ENCODE measurements around the gene DNASE1L1.

GRCh38 chrX:154380787-154381186 is 28.3 kb downstream of the DNASE1L1 start:
- TF ChIP-seq MXI1 (conservative IDR thresholded peaks at IDR 0.05; ENCODE audit: poor library complexity, severe bottlenecking): no peak
- no peak for TF ChIP-seq CTCF (IDR thresholded peaks at IDR 0.05; ENCODE audit: poor library complexity, severe bottlenecking)
- TF ChIP-seq TAF1 (IDR thresholded peaks at IDR 0.05; ENCODE audit: low read depth): no peak
- TF ChIP-seq EZH2 (IDR thresholded peaks at IDR 0.05; ENCODE audit: borderline replicate concordance, insufficient read depth, low read length, poor library complexity, severe bottlenecking): no peak
- TF ChIP-seq, protein P1, sequence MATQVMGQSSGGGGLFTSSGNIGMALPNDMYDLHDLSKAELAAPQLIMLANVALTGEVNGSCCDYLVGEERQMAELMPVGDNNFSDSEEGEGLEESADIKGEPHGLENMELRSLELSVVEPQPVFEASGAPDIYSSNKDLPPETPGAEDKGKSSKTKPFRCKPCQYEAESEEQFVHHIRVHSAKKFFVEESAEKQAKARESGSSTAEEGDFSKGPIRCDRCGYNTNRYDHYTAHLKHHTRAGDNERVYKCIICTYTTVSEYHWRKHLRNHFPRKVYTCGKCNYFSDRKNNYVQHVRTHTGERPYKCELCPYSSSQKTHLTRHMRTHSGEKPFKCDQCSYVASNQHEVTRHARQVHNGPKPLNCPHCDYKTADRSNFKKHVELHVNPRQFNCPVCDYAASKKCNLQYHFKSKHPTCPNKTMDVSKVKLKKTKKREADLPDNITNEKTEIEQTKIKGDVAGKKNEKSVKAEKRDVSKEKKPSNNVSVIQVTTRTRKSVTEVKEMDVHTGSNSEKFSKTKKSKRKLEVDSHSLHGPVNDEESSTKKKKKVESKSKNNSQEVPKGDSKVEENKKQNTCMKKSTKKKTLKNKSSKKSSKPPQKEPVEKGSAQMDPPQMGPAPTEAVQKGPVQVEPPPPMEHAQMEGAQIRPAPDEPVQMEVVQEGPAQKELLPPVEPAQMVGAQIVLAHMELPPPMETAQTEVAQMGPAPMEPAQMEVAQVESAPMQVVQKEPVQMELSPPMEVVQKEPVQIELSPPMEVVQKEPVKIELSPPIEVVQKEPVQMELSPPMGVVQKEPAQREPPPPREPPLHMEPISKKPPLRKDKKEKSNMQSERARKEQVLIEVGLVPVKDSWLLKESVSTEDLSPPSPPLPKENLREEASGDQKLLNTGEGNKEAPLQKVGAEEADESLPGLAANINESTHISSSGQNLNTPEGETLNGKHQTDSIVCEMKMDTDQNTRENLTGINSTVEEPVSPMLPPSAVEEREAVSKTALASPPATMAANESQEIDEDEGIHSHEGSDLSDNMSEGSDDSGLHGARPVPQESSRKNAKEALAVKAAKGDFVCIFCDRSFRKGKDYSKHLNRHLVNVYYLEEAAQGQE (IDR thresholded peaks at IDR 0.05; ENCODE audit: borderline replicate concordance): no peak

All from neural cell (in vitro differentiated cells).